Measurements from ENCODE around the gene MARCKSL1.
"Not testable (repeated sequence)": the region's sequence is repeated elsewhere in the genome, so short reads cannot be mapped to it uniquely, and the experiment has no call there.

MARCKSL1 gene

GRCh38 chr1:32307324-32307723 lies 28.7 kb downstream of the MARCKSL1 start:
- TF ChIP-seq L3MBTL2 (conservative IDR thresholded peaks at IDR 0.05), result no peak
- no peak for TF ChIP-seq FOXK2 (IDR thresholded peaks at IDR 0.05)
- no peak for TF ChIP-seq FOXM1 (IDR thresholded peaks at IDR 0.05; ENCODE audit: borderline replicate concordance)
- no peak for DNase-seq (ENCODE audit: extremely low spot score)
- POLR2A ChIA-PET, result interaction anchor here (1.4 kb wide), 1 partner anchor 16 kb away, joined by 3 read pairs; the partner anchor contains the start of gene HDAC1
- CTCF ChIA-PET, result no interaction called here

DNA sequence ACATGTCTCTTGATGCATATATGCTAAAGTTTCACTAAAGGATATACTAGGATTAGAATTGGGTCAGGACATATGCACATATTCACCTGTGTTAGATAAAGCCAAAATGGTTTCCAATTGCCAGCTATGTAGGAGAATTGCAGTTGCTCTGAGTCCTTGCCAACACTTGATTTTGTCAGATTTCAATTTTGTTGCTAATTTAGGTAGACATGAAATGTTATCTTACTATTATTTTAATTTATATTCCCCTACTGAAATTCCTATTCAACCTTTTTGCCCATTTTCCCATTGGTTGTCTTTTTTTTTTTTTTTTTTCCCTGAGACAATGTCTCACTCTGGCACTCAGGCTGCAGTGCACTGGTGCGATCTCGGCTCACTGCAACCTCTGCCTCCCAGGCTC lies 30.7 kb downstream of the MARCKSL1 start:
- TF ChIP-seq ARNT (IDR thresholded peaks at IDR 0.05) (no peak), L3MBTL2 (conservative IDR thresholded peaks at IDR 0.05) (no peak), SP1 (IDR thresholded peaks at IDR 0.05) (no peak), HDGF (IDR thresholded peaks at IDR 0.05; ENCODE audit: borderline replicate concordance) (no peak), NFRKB (IDR thresholded peaks at IDR 0.05) (no peak), FOXK2 (IDR thresholded peaks at IDR 0.05) (no peak), ELF4 (IDR thresholded peaks at IDR 0.05) (no peak), CTBP1 (IDR thresholded peaks at IDR 0.05; ENCODE audit: borderline replicate concordance) (no peak), LEF1 (IDR thresholded peaks at IDR 0.05; ENCODE audit: borderline replicate concordance) (no peak), BHLHE40 (IDR thresholded peaks at IDR 0.05; ENCODE audit: borderline replicate concordance) (no peak), ZNF384 (IDR thresholded peaks at IDR 0.05) (no peak), FOXA1 (IDR thresholded peaks at IDR 0.05) (no peak), SUZ12 (IDR thresholded peaks at IDR 0.05) (no peak), PKNOX1 (IDR thresholded peaks at IDR 0.05) (no peak), TARDBP (IDR thresholded peaks at IDR 0.05) (no peak)
- POLR2A ChIA-PET, result interaction anchor here (1.3 kb wide), 1 partner anchor 13 kb away, joined by 4 read pairs; the partner anchor contains the start of gene HDAC1
- DNase-seq (ENCODE audit: extremely low spot score), result no peak
- CTCF ChIA-PET, result no interaction called here

- ChIA-PET POLR2A (interaction anchor here (1.8 kb wide), 1 partner anchor 12 kb away, joined by 4 read pairs; the partner anchor contains the start of gene HDAC1), CTCF (no interaction called here)
- TF ChIP-seq CTBP1 (IDR thresholded peaks at IDR 0.05; ENCODE audit: borderline replicate concordance), result no peak
- no peak for TF ChIP-seq FOXM1 (IDR thresholded peaks at IDR 0.05; ENCODE audit: borderline replicate concordance)
- TF ChIP-seq ELF4 (IDR thresholded peaks at IDR 0.05), result no peak
- TF ChIP-seq FOXA1 (IDR thresholded peaks at IDR 0.05), result no peak
- TF ChIP-seq ARNT (IDR thresholded peaks at IDR 0.05), result no peak
- TF ChIP-seq PKNOX1 (IDR thresholded peaks at IDR 0.05), result no peak
- no peak for TF ChIP-seq NFRKB (IDR thresholded peaks at IDR 0.05)
- TF ChIP-seq SP1 (IDR thresholded peaks at IDR 0.05), result no peak
- no peak for TF ChIP-seq BHLHE40 (IDR thresholded peaks at IDR 0.05; ENCODE audit: borderline replicate concordance)
- TF ChIP-seq TARDBP (IDR thresholded peaks at IDR 0.05), result no peak
- no peak for TF ChIP-seq ZNF384 (IDR thresholded peaks at IDR 0.05)
- DNase-seq (ENCODE audit: extremely low spot score), result no peak
Measured at GRCh38 chr1:32303997-32304622, 31.9 kb downstream of the MARCKSL1 start.

DNA sequence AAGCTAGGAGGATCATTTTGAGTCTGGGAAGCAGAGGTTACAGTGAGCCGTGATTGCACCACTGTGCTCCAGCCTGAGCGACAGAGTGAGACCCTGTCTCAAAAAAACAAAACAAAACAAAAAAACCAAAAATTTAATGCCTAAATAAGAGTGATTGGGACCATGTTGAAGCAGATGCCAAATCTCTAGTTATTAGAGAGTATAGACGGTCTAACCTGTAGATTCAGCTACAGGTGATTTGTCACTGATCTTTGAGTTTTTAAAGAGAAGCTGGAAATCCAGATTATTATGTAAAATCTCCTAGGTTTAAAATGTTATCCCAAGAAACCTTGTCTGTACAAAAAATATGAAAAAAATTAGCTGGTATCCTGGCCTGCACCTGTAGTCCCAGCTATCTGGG lies 32.7 kb downstream of the MARCKSL1 start:
- ChIA-PET POLR2A (interaction anchor here (1.8 kb wide), 1 partner anchor 11 kb away, joined by 4 read pairs; the partner anchor contains the start of gene HDAC1), CTCF (no interaction called here)
- no peak for DNase-seq (ENCODE audit: extremely low spot score)
- TF ChIP-seq CTBP1 (IDR thresholded peaks at IDR 0.05; ENCODE audit: borderline replicate concordance), result no peak

- CTCF ChIA-PET, result no interaction called here
- POLR2A ChIA-PET, result no interaction called here
Measured at GRCh38 chr1:32299327-32299726, 36.7 kb downstream of the MARCKSL1 start.

GRCh38 chr1:32298211-32298610 lies 37.8 kb downstream of the MARCKSL1 start:
- DNase-seq (ENCODE audit: extremely low spot score); POLR2A ChIA-PET: not testable (repeated sequence)
- CTCF ChIA-PET, result interaction anchor here (0.7 kb wide), 1 partner anchor 30 kb away, joined by 3 read pairs; no protein-coding TSS in a partner anchor

More at GRCh38 chr1:32299327-32299726, 36.7 kb downstream of the MARCKSL1 start:
- TF ChIP-seq PKNOX1 (IDR thresholded peaks at IDR 0.05) (no peak), ELF4 (IDR thresholded peaks at IDR 0.05) (no peak), FOXK2 (IDR thresholded peaks at IDR 0.05) (no peak), TARDBP (IDR thresholded peaks at IDR 0.05) (no peak), CTBP1 (IDR thresholded peaks at IDR 0.05; ENCODE audit: borderline replicate concordance) (no peak), SUZ12 (IDR thresholded peaks at IDR 0.05) (no peak), FOXM1 (IDR thresholded peaks at IDR 0.05; ENCODE audit: borderline replicate concordance) (no peak), ARNT (IDR thresholded peaks at IDR 0.05) (no peak), SP1 (IDR thresholded peaks at IDR 0.05) (no peak), HDGF (IDR thresholded peaks at IDR 0.05; ENCODE audit: borderline replicate concordance) (no peak), LEF1 (IDR thresholded peaks at IDR 0.05; ENCODE audit: borderline replicate concordance) (no peak)
- DNase-seq (ENCODE audit: extremely low spot score), result no peak

Measured in HEK293T (cell line).